Naive thymus-derived CD4-positive, alpha-beta T cell (primary cell): ENCODE data around the gene ELAPOR2. TPM values are rescaled to one million over a fixed set of nuclear protein-coding genes. Genes with fewer than 3 reads are reported as not detected.
A peak's percentile ranks its signal among the peaks of the same experiment; 100 is the strongest.

Source experiments
- ATAC-seq: fragments of 150-1000 bp; cut with Tn5 transposase; 2 replicates; pipeline ENCODE4 v1.10.0; 2021; ENCODE audit warnings: mild to moderate bottlenecking, moderate library complexity
- CTCF ChIA-PET: fragments of 350-600 bp; sonication (Branson Sonifier 250); formaldehyde crosslinking; loops from one replicate; lab custom pipeline; 2021; ENCODE audit warnings: antibody characterized with exemption; lab: Charles Lee
- POLR2A ChIA-PET: fragments of 350-600 bp; sonication (Branson Sonifier 250); formaldehyde crosslinking; loops from one replicate; lab custom pipeline; 2021; ENCODE audit warnings: antibody characterized with exemption, inconsistent platforms; lab: Charles Lee
- DNase-seq, 9 donors: peaks; one replicate each; pipeline versions ENCODE4 v3.0.0 to v3.0.0-alpha.2; 2020 to 2022; ENCODE audit warnings: mixed read lengths in 1 of 9
- H3K27ac ChIP-seq: one replicate; pipeline ENCODE4 v1.7.0; 2013; ENCODE audit warnings: mild to moderate bottlenecking, low read depth, low read length, moderate library complexity
- H3K27me3 ChIP-seq, 2 donors: one replicate each; pipeline ENCODE4 v1.7.0; 2013; ENCODE audit warnings: low read length in 2 of 2, mild to moderate bottlenecking in 2 of 2, moderate library complexity in 2 of 2; ENCODE audit not compliant: control insufficient read depth in 2 of 2, insufficient read depth in 2 of 2
- H3K36me3 ChIP-seq, 3 experiments: 1 replicate in 2 of 3; 2 replicates in 1 of 3; pipeline ENCODE4 v1.7.0; 2013; ENCODE audit warnings: low read length in 3 of 3, mild to moderate bottlenecking in 3 of 3, moderate library complexity in 1 of 3; ENCODE audit not compliant: insufficient read depth in 3 of 3, control insufficient read depth in 2 of 3
- H3K4me1 ChIP-seq, 2 donors: one replicate each; pipeline ENCODE4 v1.7.0; 2013; ENCODE audit warnings: low read length in 2 of 2, mild to moderate bottlenecking in 2 of 2, moderate library complexity in 1 of 2; ENCODE audit not compliant: control insufficient read depth in 2 of 2, insufficient read depth in 2 of 2
- H3K4me3 ChIP-seq: 2 replicates; pipeline ENCODE4 v1.7.0; 2013; ENCODE audit warnings: mild to moderate bottlenecking, low read length
- H3K9me3 ChIP-seq, 3 experiments: 1 replicate in 2 of 3; 2 replicates in 1 of 3; pipeline ENCODE4 v1.7.0; 2013; ENCODE audit warnings: low read length in 3 of 3; ENCODE audit not compliant: control insufficient read depth in 2 of 3
- H3K27ac Mint-ChIP-seq, 9 donors: one replicate each; pipeline ENCODE4 v1.8.0; 2020 to 2022; ENCODE audit warnings: mixed read lengths in 9 of 9, mild to moderate bottlenecking in 8 of 9, moderate library complexity in 5 of 9, inconsistent platforms in 2 of 9
- H3K27me3 Mint-ChIP-seq, 5 donors: one replicate each; pipeline ENCODE4 v1.8.0; 2021 to 2022; ENCODE audit warnings: mixed read lengths in 5 of 5, mild to moderate bottlenecking in 1 of 5
- H3K36me3 Mint-ChIP-seq, 5 donors: one replicate each; pipeline ENCODE4 v1.8.0; 2020 to 2022; ENCODE audit warnings: mixed read lengths in 5 of 5, mild to moderate bottlenecking in 3 of 5, inconsistent platforms in 1 of 5
- H3K4me1 Mint-ChIP-seq, 7 donors: one replicate each; pipeline ENCODE4 v1.8.0; 2020 to 2022; ENCODE audit warnings: mixed read lengths in 7 of 7, mild to moderate bottlenecking in 3 of 7, inconsistent platforms in 1 of 7
- H3K4me3 Mint-ChIP-seq, 10 donors: one replicate each; pipeline ENCODE4 v1.8.0; 2020 to 2022; ENCODE audit warnings: mild to moderate bottlenecking in 10 of 10, mixed read lengths in 10 of 10, moderate library complexity in 6 of 10, inconsistent platforms in 2 of 10
- H3K9me3 Mint-ChIP-seq, 11 donors: one replicate each; pipeline ENCODE4 v1.8.0; 2020 to 2022; ENCODE audit warnings: mixed read lengths in 11 of 11, mild to moderate bottlenecking in 4 of 11, inconsistent platforms in 1 of 11, moderate library complexity in 1 of 11
- intact Hi-C, 2 donors: fragments of 100-400 bp; cut with micrococcal nuclease; formaldehyde crosslinking; loops; one replicate each; pipeline ENCODE4 v1.15.1; 2023
- polyA plus RNA-seq, 2 donors: library from polyadenylated mRNA; unstranded; fragments of 300-500 nt; fragmentation: Illumina TruSeq; gene quantifications; one replicate each; pipeline ENCODE4 v1.2.3, GENCODE V29; 2021
- total RNA-seq, 6 experiments: library from RNA in 5 of 6; stranded (reverse) in 5 of 6; gene quantifications; 1 replicate in 5 of 6; 2 replicates in 1 of 6; pipeline ENCODE4 v1.2.3 and lab custom pipeline; 2021 to 2026

The ELAPOR2 gene
- total and polyA plus RNA-seq, 7 experiments from 2014 or later: 1.3 to 11.0 (median 6.4) TPM

DNA sequence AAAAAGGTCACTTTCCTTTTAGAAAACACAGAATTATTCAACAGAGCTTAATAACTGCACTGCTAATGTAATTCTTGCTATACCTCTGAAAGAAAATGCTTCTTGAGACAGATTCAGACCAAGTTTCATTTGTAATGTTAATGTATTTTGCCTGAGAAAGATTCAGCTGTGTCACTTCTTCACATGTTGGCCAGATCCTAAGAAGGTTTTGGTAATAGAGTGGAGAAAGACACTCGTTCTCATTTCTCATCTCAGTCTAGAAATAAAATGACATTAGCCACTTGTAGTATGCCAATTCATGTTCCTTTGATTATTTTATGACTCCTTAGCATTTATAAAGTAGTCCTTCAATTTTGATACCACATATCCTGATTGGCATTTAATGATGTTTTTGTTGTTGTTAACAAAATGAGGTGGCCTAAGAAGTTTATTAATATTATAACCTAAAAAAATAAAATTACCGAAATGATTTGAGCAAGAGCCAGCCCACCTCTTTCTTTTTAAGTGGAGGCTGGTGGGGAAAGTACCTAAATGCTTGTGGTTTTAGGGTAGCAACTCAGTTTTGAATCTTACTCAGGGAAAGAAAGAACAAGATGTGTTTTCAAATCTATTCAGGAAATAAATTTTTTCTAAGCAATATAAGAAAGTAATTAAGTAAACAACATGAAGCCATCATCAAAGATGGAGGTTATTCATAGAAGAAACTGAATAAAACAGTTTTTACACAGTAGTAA, 16.4 kb upstream of the ELAPOR2 start:
- Mint-ChIP-seq H3K36me3 (no peaks in the 10 kb centered on the region), H3K27ac (no peak overlapping the region), H3K4me1 (peaks cover 0 to 14% (median 0%) of the 10 kb centered on the region in 7 donors), H3K4me3 (no peak overlapping the region), H3K9me3 (no peaks in the 10 kb centered on the region), H3K27me3 (peaks cover 0 to 24% (median 14%) of the 10 kb centered on the region in 5 donors)
- DNase-seq (no peak), ATAC-seq (no peak)
- Histone ChIP-seq H3K4me3 (no peak overlapping the region), H3K4me1 (peaks cover 0 to 3% of the 10 kb centered on the region in 2 donors), H3K9me3 (no peaks in the 10 kb centered on the region), H3K27me3 (no peaks in the 10 kb centered on the region), H3K36me3 (no peaks in the 10 kb centered on the region), H3K27ac (no peak overlapping the region)
- ChIA-PET CTCF (no interaction called here), POLR2A (no interaction called here)
- intact Hi-C loops: no loop called here

DNA sequence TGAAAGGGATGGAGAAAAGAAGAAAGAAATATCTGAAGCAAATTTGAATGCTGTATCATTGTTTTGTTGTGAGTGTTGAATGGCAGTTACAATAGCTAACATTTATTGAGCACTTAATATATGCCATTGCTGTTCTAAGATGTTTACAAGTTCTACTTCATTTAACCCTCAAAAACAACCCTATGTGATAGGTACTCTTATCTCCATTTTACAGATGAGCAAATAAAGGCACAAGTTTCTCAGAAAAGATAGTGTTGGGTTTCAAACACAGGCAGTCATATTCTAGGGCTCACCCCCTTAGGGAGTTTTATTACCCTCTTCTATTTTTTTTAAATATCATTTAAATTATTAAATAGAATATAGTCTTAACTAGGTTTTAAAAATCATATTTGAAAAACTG, 8.3 kb upstream of the ELAPOR2 start:
- no peak overlapping the region for H3K27ac ChIP-seq
- Mint-ChIP-seq H3K4me1 (no peaks in the 10 kb centered on the region), H3K36me3 (no peaks in the 10 kb centered on the region), H3K27ac (no peak overlapping the region), H3K27me3 (peaks cover 22 to 36% (median 25%) of the 10 kb centered on the region in 5 donors), H3K4me3 (no peak overlapping the region), H3K9me3 (peaks cover 0 to 3% (median 0%) of the 10 kb centered on the region in 11 donors)
- DNase-seq (no peak), ATAC-seq (no peak)
- no peaks in the 10 kb centered on the region for H3K4me1 ChIP-seq
- intact Hi-C loops: no loop called here
- H3K36me3 ChIP-seq: no peaks in the 10 kb centered on the region
- H3K4me3 ChIP-seq: no peak overlapping the region
- no peaks in the 10 kb centered on the region for H3K9me3 ChIP-seq
- no peaks in the 10 kb centered on the region for H3K27me3 ChIP-seq
- ChIA-PET POLR2A (no interaction called here), CTCF (no interaction called here)

DNA sequence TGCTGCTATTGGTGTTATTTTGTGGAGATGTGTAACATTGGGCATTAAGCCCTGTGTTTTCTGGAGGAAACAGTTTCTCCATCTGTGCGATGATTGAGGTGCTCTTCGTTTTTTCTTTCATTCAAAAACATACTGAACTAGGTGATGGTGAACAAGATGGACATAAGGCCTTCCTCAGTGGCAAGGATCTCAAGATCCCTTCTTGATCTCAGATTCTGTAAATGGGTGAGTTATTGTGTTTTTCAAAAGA, 759 bp upstream of the ELAPOR2 start:
- H3K4me1 ChIP-seq: peaks cover 9 to 10% of the 10 kb centered on the region in 2 donors
- Mint-ChIP-seq H3K27me3 (peaks cover 9 to 23% (median 14%) of the 10 kb centered on the region in 5 donors), H3K9me3 (no peaks in the 10 kb centered on the region), H3K4me1 (peaks cover 7 to 18% (median 14%) of the 10 kb centered on the region in 7 donors), H3K4me3 (peak overlapping the region; percentile 75 to 88 (median 82)), H3K27ac (peak overlapping the region in 7 of 9 donors; percentile 42 to 78 (median 61)), H3K36me3 (no peaks in the 10 kb centered on the region)
- DNase-seq (peak in 1 of 9 donors; percentile 6), ATAC-seq (no peak)
- no peaks in the 10 kb centered on the region for H3K9me3 ChIP-seq
- intact Hi-C loops: no loop called here
- ChIA-PET POLR2A (no interaction called here), CTCF (no interaction called here)
- no peaks in the 10 kb centered on the region for H3K36me3 ChIP-seq
- peak overlapping the region; percentile 57 for H3K4me3 ChIP-seq
- no peaks in the 10 kb centered on the region for H3K27me3 ChIP-seq
- no peak overlapping the region for H3K27ac ChIP-seq

GRCh38 chr7:87058744-87059524, 520 bp downstream of the ELAPOR2 start:
- Mint-ChIP-seq H3K27ac (peak overlapping the region in 7 of 9 donors; percentile 6 to 89 (median 63)), H3K27me3 (peaks cover 9 to 23% (median 14%) of the 10 kb centered on the region in 5 donors), H3K4me1 (peaks cover 7 to 18% (median 14%) of the 10 kb centered on the region in 7 donors), H3K4me3 (peak overlapping the region; percentile 56 to 86 (median 82)), H3K36me3 (no peaks in the 10 kb centered on the region), H3K9me3 (no peaks in the 10 kb centered on the region)
- Histone ChIP-seq H3K9me3 (no peaks in the 10 kb centered on the region), H3K4me1 (peaks cover 9 to 10% of the 10 kb centered on the region in 2 donors), H3K4me3 (peak overlapping the region; percentile 66), H3K27me3 (no peaks in the 10 kb centered on the region), H3K27ac (peak overlapping the region; percentile 52), H3K36me3 (no peaks in the 10 kb centered on the region)
- DNase-seq (peak in 6 of 9 donors; percentile 4 to 38 (median 12)), ATAC-seq (peak; percentile 43)
- intact Hi-C loops: loop anchor here (1.0 to 5.0 kb wide), 9 partner anchors 81 to 286 kb away; partner anchors contain the start of genes DMTF1 (in 2 of the 2) and CROT (in 1 of the 2)
- ChIA-PET CTCF (interaction anchor here (1.6 kb wide), 1 partner anchor 95 kb away, joined by 3 read pairs; no protein-coding TSS in a partner anchor), POLR2A (interaction anchor here (0.9 to 1.0 kb wide), 2 partner anchors 94 to 161 kb away, joined by 3 to 9 read pairs; partner anchors contain the start of genes DMTF1 and TMEM243)

DNA sequence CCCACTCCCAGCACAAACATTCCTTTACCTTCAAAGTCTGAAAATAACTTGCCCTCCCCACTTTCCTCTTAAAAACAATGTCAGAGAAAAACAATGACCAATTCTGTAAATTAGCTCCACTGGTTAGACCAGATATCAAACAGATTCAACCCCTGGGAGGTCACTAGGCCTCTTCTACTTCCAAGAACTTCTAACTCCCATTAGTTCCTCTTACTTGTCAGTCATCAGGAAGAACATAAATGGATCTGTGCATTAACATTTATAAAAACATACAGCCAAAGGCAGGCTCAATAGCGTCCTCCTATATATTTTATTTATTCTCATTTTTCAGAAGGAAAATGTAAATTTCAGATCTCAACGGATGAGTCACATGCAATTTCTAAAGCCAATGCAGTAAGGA, 2.2 kb downstream of the ELAPOR2 start:
- POLR2A ChIA-PET: interaction anchor here (0.6 to 0.9 kb wide), 2 partner anchors 288 to 821 kb away, joined by 3 read pairs; partner anchors contain the start of gene CROT
- peaks cover 7 to 18% (median 14%) of the 10 kb centered on the region in 7 donors for H3K4me1 Mint-ChIP-seq
- Histone ChIP-seq H3K36me3 (no peaks in the 10 kb centered on the region), H3K27me3 (no peaks in the 10 kb centered on the region), H3K4me1 (peaks cover 9 to 10% of the 10 kb centered on the region in 2 donors), H3K27ac (no peak overlapping the region), H3K9me3 (no peaks in the 10 kb centered on the region), H3K4me3 (no peak overlapping the region)
- H3K4me3 Mint-ChIP-seq: no peak overlapping the region
- H3K36me3 Mint-ChIP-seq: no peaks in the 10 kb centered on the region
- H3K27ac Mint-ChIP-seq: no peak overlapping the region
- CTCF ChIA-PET: no interaction called here
- DNase-seq: no peak
- no peaks in the 10 kb centered on the region for H3K9me3 Mint-ChIP-seq
- no peak for ATAC-seq
- intact Hi-C loops: loop anchor here in 1 of 2 donors (5.0 kb wide), 1 partner anchor 130 kb away; no protein-coding TSS in a partner anchor
- H3K27me3 Mint-ChIP-seq: peaks cover 9 to 23% (median 14%) of the 10 kb centered on the region in 5 donors

DNA sequence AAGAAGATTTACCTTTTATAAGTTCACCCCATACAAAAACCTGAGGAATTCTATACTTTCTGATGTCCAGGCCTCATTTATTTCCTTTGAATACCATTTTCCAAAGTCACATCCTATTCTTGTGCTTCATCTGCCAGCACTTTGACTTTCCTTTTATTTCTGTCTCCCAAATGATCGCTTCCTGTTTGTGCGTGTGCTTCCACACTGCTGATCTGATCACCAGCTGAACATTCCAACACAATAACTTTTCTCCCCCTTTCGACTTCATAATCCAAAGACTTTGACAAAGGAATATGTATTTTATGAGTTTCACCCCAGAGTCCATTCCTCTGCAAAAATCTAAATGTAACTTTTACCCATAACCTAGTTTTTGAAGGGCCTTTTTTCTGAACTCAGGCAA, 3.1 kb downstream of the ELAPOR2 start:
- H3K9me3 ChIP-seq: no peaks in the 10 kb centered on the region
- no peak overlapping the region for H3K27ac Mint-ChIP-seq
- no peaks in the 10 kb centered on the region for H3K9me3 Mint-ChIP-seq
- H3K36me3 Mint-ChIP-seq: peaks cover 0 to 3% (median 0%) of the 10 kb centered on the region in 5 donors
- H3K4me1 Mint-ChIP-seq: peaks cover 7 to 18% (median 14%) of the 10 kb centered on the region in 7 donors
- H3K27me3 ChIP-seq: no peaks in the 10 kb centered on the region
- DNase-seq: no peak
- H3K4me3 ChIP-seq: no peak overlapping the region
- peaks cover 9 to 23% (median 14%) of the 10 kb centered on the region in 5 donors for H3K27me3 Mint-ChIP-seq
- intact Hi-C loops: loop anchor here in 1 of 2 donors (5.0 kb wide), 1 partner anchor 129 kb away; no protein-coding TSS in a partner anchor
- ChIA-PET CTCF (no interaction called here), POLR2A (interaction anchor here (0.9 kb wide), 1 partner anchor 289 kb away, joined by 3 read pairs; the partner anchor contains the start of gene CROT)
- H3K4me1 ChIP-seq: peaks cover 9 to 10% of the 10 kb centered on the region in 2 donors
- no peaks in the 10 kb centered on the region for H3K36me3 ChIP-seq
- H3K27ac ChIP-seq: no peak overlapping the region
- ATAC-seq: no peak
- H3K4me3 Mint-ChIP-seq: no peak overlapping the region
